GM20000 (cell line): ENCODE data around the gene ZNF117.
"Not testable (repeated sequence)": the region's sequence is repeated elsewhere in the genome, so short reads cannot be mapped to it uniquely, and the experiment has no call there.

Source experiments
- DNase-seq: peaks from one replicate; pipeline ENCODE4 v3.0.0; 2012; ENCODE audit warnings: low spot score
- TF ChIP-seq, protein P1 (sequence below): IDR thresholded peaks from 2 replicates; pipeline ENCODE4 v1.5.1; 2012; ENCODE audit warnings: mild to moderate bottlenecking, control low read depth; ENCODE audit errors: extremely low read depth, missing control alignments

ZNF117 gene

GRCh38 chr7:64934478-64934877 lies 56.4 kb downstream of the ZNF117 start:
- TF ChIP-seq, protein P1, sequence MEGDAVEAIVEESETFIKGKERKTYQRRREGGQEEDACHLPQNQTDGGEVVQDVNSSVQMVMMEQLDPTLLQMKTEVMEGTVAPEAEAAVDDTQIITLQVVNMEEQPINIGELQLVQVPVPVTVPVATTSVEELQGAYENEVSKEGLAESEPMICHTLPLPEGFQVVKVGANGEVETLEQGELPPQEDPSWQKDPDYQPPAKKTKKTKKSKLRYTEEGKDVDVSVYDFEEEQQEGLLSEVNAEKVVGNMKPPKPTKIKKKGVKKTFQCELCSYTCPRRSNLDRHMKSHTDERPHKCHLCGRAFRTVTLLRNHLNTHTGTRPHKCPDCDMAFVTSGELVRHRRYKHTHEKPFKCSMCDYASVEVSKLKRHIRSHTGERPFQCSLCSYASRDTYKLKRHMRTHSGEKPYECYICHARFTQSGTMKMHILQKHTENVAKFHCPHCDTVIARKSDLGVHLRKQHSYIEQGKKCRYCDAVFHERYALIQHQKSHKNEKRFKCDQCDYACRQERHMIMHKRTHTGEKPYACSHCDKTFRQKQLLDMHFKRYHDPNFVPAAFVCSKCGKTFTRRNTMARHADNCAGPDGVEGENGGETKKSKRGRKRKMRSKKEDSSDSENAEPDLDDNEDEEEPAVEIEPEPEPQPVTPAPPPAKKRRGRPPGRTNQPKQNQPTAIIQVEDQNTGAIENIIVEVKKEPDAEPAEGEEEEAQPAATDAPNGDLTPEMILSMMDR: no peak
- no peak for DNase-seq

DNA sequence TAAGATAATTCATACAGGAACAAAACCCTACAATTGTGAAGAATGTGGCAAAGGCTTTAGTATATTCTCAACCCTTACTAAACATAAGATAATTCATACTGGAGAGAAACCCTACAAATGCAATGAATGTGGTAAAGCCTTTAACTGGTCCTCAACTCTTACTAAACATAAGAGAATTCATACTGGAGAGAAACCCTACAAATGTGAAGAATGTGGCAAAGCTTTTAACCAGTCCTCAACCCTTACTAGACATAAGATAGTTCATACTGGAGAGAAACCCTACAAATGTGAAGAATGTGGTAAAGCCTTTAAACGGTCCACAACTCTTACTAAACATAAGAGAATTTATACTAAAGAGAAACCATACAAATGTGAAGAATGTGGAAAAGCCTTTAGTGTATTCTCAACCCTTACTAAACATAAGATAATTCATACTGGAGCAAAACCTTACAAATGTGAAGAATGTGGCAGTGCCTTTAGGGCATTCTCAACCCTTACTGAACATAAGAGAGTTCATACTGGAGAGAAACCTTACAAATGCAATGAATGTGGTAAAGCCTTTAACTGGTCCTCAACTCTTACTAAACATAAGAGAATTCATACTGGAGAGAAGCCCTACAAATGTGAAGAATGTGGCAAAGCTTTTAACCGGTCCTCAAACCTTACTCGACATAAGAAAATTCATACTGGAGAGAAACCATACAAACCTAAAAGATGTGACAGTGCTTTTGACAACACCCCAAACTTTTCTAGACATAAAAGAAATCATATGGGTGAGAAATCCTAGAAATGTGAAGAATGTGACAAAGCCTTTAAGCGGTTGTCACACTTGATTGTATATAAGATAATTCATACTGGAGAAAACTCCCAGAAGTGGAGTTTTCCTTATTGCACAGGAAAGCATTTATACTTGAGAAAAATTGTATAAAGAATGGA lies 62.3 kb downstream of the ZNF117 start:
- DNase-seq: not testable (repeated sequence)
